ENCODE results near the gene IFNAR1. TPM values are rescaled to one million over a fixed set of nuclear protein-coding genes. Genes with fewer than 3 reads are reported as not detected.

IFNAR1 gene
- total and polyA plus RNA-seq, 2 donors (not counting 3 experiments of a cell fraction or from before 2014, with no cell fraction given), result 16.2 to 47.8 TPM

GRCh38 chr21:33364830-33365229 lies 40.1 kb downstream of the IFNAR1 start:
- Histone ChIP-seq H3K9ac (replicated peaks; ENCODE audit: extremely low read depth, insufficient read depth, low read length) (no peak overlapping the region), H3K36me3 (ENCODE audit: control insufficient read depth in 2 of 2, extremely low read depth in 1 of 2, insufficient read depth in 2 of 2, low read length in 2 of 2) (no peaks in the 10 kb centered on the region), H3K79me2 (ENCODE audit: control insufficient read depth, insufficient read depth, low read length) (no peaks in the 10 kb centered on the region), H3K9me3 (replicated peaks; ENCODE audit: control insufficient read depth, insufficient read depth, low read length) (peaks cover 4% of the 10 kb centered on the region), H4K20me1 (replicated peaks; ENCODE audit: control insufficient read depth, extremely low read depth, insufficient read depth, low read length) (no peaks in the 10 kb centered on the region), H3K9me1 (replicated peaks; ENCODE audit: control insufficient read depth, extremely low read depth, insufficient read depth, low read length) (no peaks in the 10 kb centered on the region), H3K4me2 (ENCODE audit: insufficient read depth, low read length) (no peak overlapping the region), H3K4me3 (replicated peaks in 1 of 3; ENCODE audit: insufficient read depth in 1 of 3, low read depth in 1 of 3, low read length in 3 of 3) (no peak overlapping the region), H2AFZ (ENCODE audit: low read depth, low read length) (no peak overlapping the region), H3K4me1 (ENCODE audit: control insufficient read depth, extremely low read depth, insufficient read depth, low read length) (peaks cover 16% of the 10 kb centered on the region), H3K27ac (ENCODE audit: insufficient read depth, low read depth, low read length) (no peak overlapping the region), H3K27me3 (ENCODE audit: control insufficient read depth in 2 of 2, insufficient read depth in 2 of 2, low read length in 2 of 2) (no peaks in the 10 kb centered on the region)
- DNase-seq (ENCODE audit: low read depth, low spot score) (no peak), FAIRE-seq (no peak)
- ChIA-PET POLR2A (no interaction called here), CTCF (interaction anchor here (1.7 kb wide), 1 partner anchor 165 kb away, joined by 7 read pairs; no protein-coding TSS in a partner anchor)
- no TSS peak for BruUV-seq (replicated peaks)
- dilution Hi-C loops (cut with MboI; ENCODE audit: extremely low pct_ligation_motif_present, low sequenced_read_pairs) (no loop called here), intact Hi-C loops (cut with micrococcal nuclease) (no loop called here)
- no peak for TF ChIP-seq MYC (IDR thresholded peaks at IDR 0.05; ENCODE audit: low read depth, low read length)
- TF ChIP-seq MAX (IDR thresholded peaks at IDR 0.05; ENCODE audit: insufficient read depth, insufficient read length), result no peak
- TF ChIP-seq POLR2A (IDR thresholded peaks at IDR 0.05; ENCODE audit: low read depth, low read length), result no peak
- TF ChIP-seq EZH2 (IDR thresholded peaks at IDR 0.05; ENCODE audit: borderline replicate concordance, low read depth, low read length, severe bottlenecking), result no peak
- TF ChIP-seq JUN (IDR thresholded peaks at IDR 0.05; ENCODE audit: borderline replicate concordance, insufficient read depth, insufficient read length, low read depth), result no peak

- Histone ChIP-seq H3K27ac (ENCODE audit: insufficient read depth, low read depth, low read length) (no peak overlapping the region), H3K36me3 (ENCODE audit: control insufficient read depth in 2 of 2, extremely low read depth in 1 of 2, insufficient read depth in 2 of 2, low read length in 2 of 2) (no peaks in the 10 kb centered on the region), H3K4me2 (ENCODE audit: insufficient read depth, low read length) (no peak overlapping the region), H3K9me3 (replicated peaks; ENCODE audit: control insufficient read depth, insufficient read depth, low read length) (peaks cover 4% of the 10 kb centered on the region), H3K79me2 (ENCODE audit: control insufficient read depth, insufficient read depth, low read length) (no peaks in the 10 kb centered on the region), H4K20me1 (replicated peaks; ENCODE audit: control insufficient read depth, extremely low read depth, insufficient read depth, low read length) (no peaks in the 10 kb centered on the region), H3K4me3 (replicated peaks in 1 of 3; ENCODE audit: insufficient read depth in 1 of 3, low read depth in 1 of 3, low read length in 3 of 3) (no peak overlapping the region), H3K9me1 (replicated peaks; ENCODE audit: control insufficient read depth, extremely low read depth, insufficient read depth, low read length) (no peaks in the 10 kb centered on the region), H3K4me1 (ENCODE audit: control insufficient read depth, extremely low read depth, insufficient read depth, low read length) (no peaks in the 10 kb centered on the region), H3K27me3 (ENCODE audit: control insufficient read depth in 2 of 2, insufficient read depth in 2 of 2, low read length in 2 of 2) (no peaks in the 10 kb centered on the region), H3K9ac (replicated peaks; ENCODE audit: extremely low read depth, insufficient read depth, low read length) (no peak overlapping the region), H2AFZ (ENCODE audit: low read depth, low read length) (no peak overlapping the region)
- TF ChIP-seq GATA2 (IDR thresholded peaks at IDR 0.05; ENCODE audit: insufficient read depth, insufficient read length, low read depth, low read length) (no peak), POLR2A (IDR thresholded peaks at IDR 0.05; ENCODE audit: low read depth, low read length) (no peak), POLR2AphosphoS5 (IDR thresholded peaks at IDR 0.05; ENCODE audit: insufficient read depth, low read depth, low read length) (no peak), CTCF (IDR thresholded peaks at IDR 0.05; ENCODE audit: extremely low read depth in 1 of 2, insufficient read depth in 1 of 2, low read depth in 1 of 2, low read length in 2 of 2) (no peak), JUN (IDR thresholded peaks at IDR 0.05; ENCODE audit: borderline replicate concordance, insufficient read depth, insufficient read length, low read depth) (no peak), MAX (IDR thresholded peaks at IDR 0.05; ENCODE audit: insufficient read depth, insufficient read length) (no peak), MYC (IDR thresholded peaks at IDR 0.05; ENCODE audit: low read depth, low read length) (no peak), EZH2 (IDR thresholded peaks at IDR 0.05; ENCODE audit: borderline replicate concordance, low read depth, low read length, severe bottlenecking) (no peak)
- BruUV-seq (replicated peaks), result no TSS peak
- FAIRE-seq (no peak), DNase-seq (ENCODE audit: low read depth, low spot score) (no peak)
- dilution Hi-C loops (cut with MboI; ENCODE audit: extremely low pct_ligation_motif_present, low sequenced_read_pairs) (no loop called here), intact Hi-C loops (cut with micrococcal nuclease) (no loop called here)
- POLR2A ChIA-PET, result no interaction called here
- CTCF ChIA-PET, result interaction anchor here (1.3 to 1.7 kb wide), 3 partner anchors 13 to 171 kb away, joined by 3 to 5 read pairs (median 3); no protein-coding TSS in a partner anchor
Measured at GRCh38 chr21:33367309-33367973, 42.7 kb downstream of the IFNAR1 start.
